Right lung (tissue), 5 donors: ENCODE results near the gene BLOC1S3. TPM values are rescaled to one million over a fixed set of nuclear protein-coding genes. Genes with fewer than 3 reads are reported as not detected.
"Not testable (repeated sequence)": the region's sequence is repeated elsewhere in the genome, so short reads cannot be mapped to it uniquely, and the experiment has no call there.

Source experiments
- DNase-seq, 2 donors: peaks; one replicate each; pipeline ENCODE4 v3.0.0-alpha.2; 2013
- polyA plus RNA-seq, 5 donors: library from polyadenylated mRNA; unstranded; fragments of 120-200 nt; gene quantifications; one replicate each; pipeline versions ENCODE4 v1.2.1 to v1.2.3, GENCODE V29; 2013; ENCODE audit warnings: inconsistent platforms in 1 of 5, low replicate concordance in 1 of 5; ENCODE audit not compliant: insufficient read length in 5 of 5, insufficient read depth in 1 of 5

BLOC1S3 gene
- polyA plus RNA-seq, 5 donors, result 8.3 to 12.7 (median 11.5) TPM

DNA sequence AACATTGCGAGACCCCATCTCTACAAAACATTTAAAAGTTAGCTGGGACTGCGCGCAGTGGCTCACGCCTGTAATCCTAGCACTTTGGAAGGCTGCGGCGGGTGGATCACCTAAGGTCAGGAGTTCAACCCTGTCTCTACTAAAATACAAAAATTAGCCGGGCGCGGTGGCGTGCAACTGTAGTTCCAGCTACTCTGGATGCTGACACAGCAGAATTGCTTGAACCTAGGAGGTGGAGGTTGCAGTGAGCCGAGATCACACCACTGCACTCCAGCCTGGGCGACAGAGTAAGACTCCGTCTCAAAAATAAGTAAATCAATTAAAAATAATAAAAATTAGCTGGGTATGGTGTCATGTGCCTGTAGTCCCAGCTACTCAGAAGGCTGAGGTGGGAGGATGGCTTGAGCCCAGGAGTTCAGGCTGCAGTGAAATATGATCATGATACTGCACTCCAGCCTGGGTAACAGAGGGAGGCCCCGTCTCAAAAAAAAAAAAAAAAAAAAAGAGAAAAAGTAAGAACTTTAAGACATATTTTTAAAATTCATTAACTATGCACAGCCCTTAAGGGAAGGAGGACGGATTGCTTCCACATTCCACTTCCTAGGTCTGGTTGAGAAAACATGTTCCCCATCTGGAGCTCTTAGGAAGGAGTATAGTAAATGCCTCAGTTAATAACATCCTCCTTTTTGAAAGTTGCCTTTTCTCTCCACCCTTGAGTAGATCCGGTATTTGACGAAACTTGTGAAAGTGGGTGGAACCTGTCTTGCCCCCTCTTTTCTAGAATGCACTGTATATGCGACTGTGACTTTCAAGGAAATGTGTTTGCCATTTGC lies 40.5 kb downstream of the BLOC1S3 start:
- no peak for DNase-seq

DNA sequence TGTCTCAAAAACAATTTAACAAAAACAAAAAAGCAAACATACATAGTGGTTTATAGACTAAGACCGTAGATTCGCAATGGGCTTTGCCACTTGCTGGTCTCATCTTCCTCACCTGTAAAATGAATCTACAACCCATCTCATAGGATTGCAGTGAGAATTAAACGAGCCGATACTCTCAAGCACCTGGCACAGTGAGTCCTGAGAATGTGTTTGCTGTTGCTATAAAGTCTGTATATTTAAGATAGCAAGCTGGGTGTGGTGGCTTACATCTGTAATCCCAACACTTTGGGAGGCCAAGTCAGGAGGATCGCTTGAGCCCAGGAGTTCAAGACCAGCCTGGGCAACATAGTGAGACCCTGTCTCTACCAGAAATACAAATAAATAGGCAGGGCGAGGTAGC lies 44.1 kb downstream of the BLOC1S3 start:
- no peak for DNase-seq

- no peak for DNase-seq
These were observed 45.3 kb downstream of the BLOC1S3 start for GRCh38 chr19:45223879-45224278.

DNA sequence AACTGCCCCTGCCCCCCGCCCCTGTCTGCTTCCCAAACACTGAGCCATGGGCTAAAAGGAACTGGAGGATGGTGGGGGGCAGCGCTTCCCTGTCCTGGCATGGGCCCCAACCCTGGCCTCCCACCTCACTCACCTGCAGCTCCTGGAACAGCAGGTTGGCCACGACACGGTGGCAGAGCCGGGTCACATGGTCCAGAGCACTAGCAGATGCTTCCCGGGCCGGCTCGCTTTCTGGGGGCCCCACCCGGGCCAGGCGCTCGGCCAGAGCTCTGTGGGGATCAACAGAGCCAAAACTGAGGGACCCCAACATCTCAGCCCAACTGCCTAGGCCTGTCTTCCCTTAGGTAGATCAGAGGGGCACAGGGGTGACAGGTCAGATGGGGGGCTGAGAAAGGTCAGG lies 46.1 kb downstream of the BLOC1S3 start:
- no peak for DNase-seq

DNA sequence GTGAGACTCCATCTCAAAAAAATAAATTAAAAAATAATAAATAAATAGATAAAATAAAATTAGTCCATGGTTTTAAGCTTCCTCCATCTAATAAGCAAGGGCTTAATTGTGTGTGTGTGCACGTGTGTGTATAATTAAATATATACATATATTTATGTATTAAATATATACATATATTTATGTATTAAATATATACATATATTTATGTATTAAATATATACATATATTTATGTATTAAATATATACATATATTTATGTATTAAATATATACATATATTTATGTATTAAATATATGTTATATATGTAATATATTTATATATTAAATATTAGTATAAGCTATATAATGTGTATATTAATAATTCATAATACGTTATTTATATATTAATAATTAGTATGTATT lies 50.5 kb downstream of the BLOC1S3 start:
- DNase-seq, result not testable (repeated sequence)

Other genes starting within 250 kb of the BLOC1S3 start
- gene APOC4, start 236.5 kb upstream of the BLOC1S3 start, polyA plus RNA-seq, result under 1 TPM in 1 of 5 donors, not detected in 4; 0.30 TPM
- gene APOC2, start 232.7 kb upstream of the BLOC1S3 start, polyA plus RNA-seq, result 1 to 10 TPM in 1 of 5 donors, under 1 TPM in 2, not detected in 2; 0.21 to 7.5 (median 0.25) TPM
- 10 to 100 TPM; 55.4 to 78.7 (median 67.1) TPM for gene CLPTM1, start 223.4 kb upstream of the BLOC1S3 start, polyA plus RNA-seq
- gene RELB, start 177.3 kb upstream of the BLOC1S3 start, polyA plus RNA-seq, result 1 to 10 TPM; 3.4 to 6.9 (median 4.7) TPM
- gene CLASRP, start 139.7 kb upstream of the BLOC1S3 start, polyA plus RNA-seq, result 10 to 100 TPM; 62.9 to 92.4 (median 82.9) TPM
- gene ZNF296, start 102.3 kb upstream of the BLOC1S3 start, polyA plus RNA-seq, result 1 to 10 TPM in 2 of 5 donors, under 1 TPM in 3; 0.39 to 2.0 (median 0.93) TPM
- 10 to 100 TPM; 17.0 to 24.9 (median 21.5) TPM for gene GEMIN7, start 99.5 kb upstream of the BLOC1S3 start, polyA plus RNA-seq
- 10 to 100 TPM; 15.1 to 31.4 (median 21.0) TPM for gene PPP1R37, start 85.6 kb upstream of the BLOC1S3 start, polyA plus RNA-seq
- under 1 TPM; 0.10 to 0.19 (median 0.12) TPM for gene NKPD1, start 17.8 kb upstream of the BLOC1S3 start, polyA plus RNA-seq
- 10 to 100 TPM; 18.7 to 37.7 (median 24.4) TPM for gene TRAPPC6A, start 547 bp upstream of the BLOC1S3 start, polyA plus RNA-seq
- 1 to 10 TPM in 4 of 5 donors, under 1 TPM in 1; 0.84 to 2.8 (median 1.5) TPM for gene EXOC3L2, start 66.6 kb downstream of the BLOC1S3 start, polyA plus RNA-seq
- gene MARK4, start 72.5 kb downstream of the BLOC1S3 start, polyA plus RNA-seq, result 10 to 100 TPM; 24.9 to 40.4 (median 38.9) TPM
- gene CKM, start 144.1 kb downstream of the BLOC1S3 start, polyA plus RNA-seq, result 100 to 1,000 TPM in 1 of 5 donors, 1 to 10 TPM in 2, under 1 TPM in 2; 0.23 to 137 (median 1.3) TPM
- 1 to 10 TPM in 1 of 5 donors, under 1 TPM in 4; 0.34 to 1.2 (median 0.65) TPM for gene KLC3, start 162.0 kb downstream of the BLOC1S3 start, polyA plus RNA-seq
- 10 to 100 TPM; 27.8 to 35.8 (median 32.2) TPM for gene ERCC2, start 191.8 kb downstream of the BLOC1S3 start, polyA plus RNA-seq
- gene PPP1R13L, start 226.3 kb downstream of the BLOC1S3 start, polyA plus RNA-seq, result 10 to 100 TPM; 11.2 to 20.0 (median 13.6) TPM
- gene POLR1G, start 227.9 kb downstream of the BLOC1S3 start, polyA plus RNA-seq, result 1 to 10 TPM; 2.8 to 5.5 (median 3.6) TPM
- 100 to 1,000 TPM in 1 of 5 donors, 10 to 100 TPM in 4; 77.2 to 123 (median 93.4) TPM for gene ERCC1, start 245.1 kb downstream of the BLOC1S3 start, polyA plus RNA-seq